Activated naive CD8-positive, alpha-beta T cell treated with anti-CD3 and anti-CD28 coated beads, Interleukin-2, amount 50 U/mL, for 24 hours (primary cell): Measurements from ENCODE around the gene TBC1D9.

Experiments
- ATAC-seq: fragments of 150-1000 bp; cut with Tn5 transposase; one replicate; pipeline ENCODE4 v1.10.0; 2021
- DNase-seq: peaks from one replicate; pipeline ENCODE4 v3.0.0; 2021
- H3K27ac Mint-ChIP-seq: one replicate; pipeline ENCODE4 v1.8.0; 2021; ENCODE audit warnings: mild to moderate bottlenecking, mixed read lengths
- H3K27me3 Mint-ChIP-seq: one replicate; pipeline ENCODE4 v1.8.0; 2021; ENCODE audit warnings: mixed read lengths
- H3K36me3 Mint-ChIP-seq: one replicate; pipeline ENCODE4 v1.8.0; 2021; ENCODE audit warnings: low read depth, mixed read lengths
- H3K4me1 Mint-ChIP-seq: one replicate; pipeline ENCODE4 v1.8.0; 2021; ENCODE audit warnings: mixed read lengths
- H3K4me3 Mint-ChIP-seq: one replicate; pipeline ENCODE4 v1.8.0; 2021; ENCODE audit warnings: mild to moderate bottlenecking, moderate library complexity, mixed read lengths
- H3K9me3 Mint-ChIP-seq: one replicate; pipeline ENCODE4 v1.8.0; 2021; ENCODE audit warnings: mixed read lengths

TBC1D9 gene

GRCh38 chr4:140645614-140646412 is 110.4 kb downstream of the TBC1D9 start:
- no peak for ATAC-seq
- no peaks in the 10 kb centered on the region for H3K27me3 Mint-ChIP-seq
- DNase-seq: no peak
- H3K9me3 Mint-ChIP-seq: no peaks in the 10 kb centered on the region
- H3K4me3 Mint-ChIP-seq: no peak overlapping the region
- no peaks in the 10 kb centered on the region for H3K4me1 Mint-ChIP-seq
- H3K36me3 Mint-ChIP-seq: no peaks in the 10 kb centered on the region
- H3K27ac Mint-ChIP-seq: no peak overlapping the region

GRCh38 chr4:140645196-140645595 is 111.0 kb downstream of the TBC1D9 start:
- Mint-ChIP-seq H3K27me3 (no peaks in the 10 kb centered on the region), H3K27ac (no peak overlapping the region), H3K4me1 (no peaks in the 10 kb centered on the region), H3K9me3 (no peaks in the 10 kb centered on the region), H3K4me3 (no peak overlapping the region), H3K36me3 (no peaks in the 10 kb centered on the region)
- no peak for DNase-seq
- ATAC-seq: no peak

GRCh38 chr4:140644470-140645185 is 111.6 kb downstream of the TBC1D9 start:
- no peak overlapping the region for H3K4me3 Mint-ChIP-seq
- no peaks in the 10 kb centered on the region for H3K9me3 Mint-ChIP-seq
- ATAC-seq (no peak), DNase-seq (no peak)
- H3K27me3 Mint-ChIP-seq: no peaks in the 10 kb centered on the region
- H3K4me1 Mint-ChIP-seq: no peaks in the 10 kb centered on the region
- no peaks in the 10 kb centered on the region for H3K36me3 Mint-ChIP-seq
- H3K27ac Mint-ChIP-seq: no peak overlapping the region

DNA sequence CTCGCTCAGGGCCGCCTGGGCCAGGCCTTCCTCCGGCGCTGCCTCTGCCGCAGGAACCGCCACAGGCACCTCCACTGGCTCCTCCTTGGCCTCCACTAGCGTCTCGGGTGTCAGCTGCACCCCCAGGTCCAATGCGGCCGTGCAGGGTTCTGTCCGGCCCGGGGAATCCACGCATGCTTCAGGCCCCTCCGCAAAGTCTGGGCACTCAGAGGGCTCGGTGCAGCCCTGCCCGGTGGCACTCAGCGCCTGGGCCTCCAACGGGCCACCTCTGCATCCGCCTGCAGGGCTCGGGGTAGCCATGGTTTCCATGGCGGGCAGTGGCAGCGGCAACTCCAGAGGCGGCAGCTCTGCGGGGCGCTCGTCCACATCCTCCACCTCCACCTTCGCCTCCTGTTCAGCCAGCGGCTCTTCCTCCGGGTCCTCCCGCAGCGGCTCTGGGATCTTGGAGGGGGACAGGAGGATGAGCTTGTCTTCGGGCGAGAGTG is 112.6 kb downstream of the TBC1D9 start:
- no peak overlapping the region for H3K27ac Mint-ChIP-seq
- no peak for ATAC-seq
- no peak overlapping the region for H3K4me3 Mint-ChIP-seq

GRCh38 chr4:140642674-140643437 is 113.3 kb downstream of the TBC1D9 start:
- Mint-ChIP-seq H3K4me1 (no peaks in the 10 kb centered on the region), H3K27me3 (no peaks in the 10 kb centered on the region), H3K27ac (no peak overlapping the region), H3K36me3 (no peaks in the 10 kb centered on the region), H3K9me3 (no peaks in the 10 kb centered on the region), H3K4me3 (no peak overlapping the region)
- DNase-seq (no peak), ATAC-seq (no peak)

More for the DNA sequence above, 112.6 kb downstream of the TBC1D9 start:
- Mint-ChIP-seq H3K9me3 (no peaks in the 10 kb centered on the region), H3K4me1 (no peaks in the 10 kb centered on the region), H3K36me3 (no peaks in the 10 kb centered on the region), H3K27me3 (no peaks in the 10 kb centered on the region)
- DNase-seq: no peak

GRCh38 chr4:140641789-140642439 is 114.3 kb downstream of the TBC1D9 start:
- DNase-seq (no peak), ATAC-seq (no peak)
- Mint-ChIP-seq H3K36me3 (no peaks in the 10 kb centered on the region), H3K27me3 (peaks cover 3% of the 10 kb centered on the region), H3K4me1 (no peaks in the 10 kb centered on the region), H3K4me3 (no peak overlapping the region), H3K27ac (no peak overlapping the region), H3K9me3 (no peaks in the 10 kb centered on the region)

DNA sequence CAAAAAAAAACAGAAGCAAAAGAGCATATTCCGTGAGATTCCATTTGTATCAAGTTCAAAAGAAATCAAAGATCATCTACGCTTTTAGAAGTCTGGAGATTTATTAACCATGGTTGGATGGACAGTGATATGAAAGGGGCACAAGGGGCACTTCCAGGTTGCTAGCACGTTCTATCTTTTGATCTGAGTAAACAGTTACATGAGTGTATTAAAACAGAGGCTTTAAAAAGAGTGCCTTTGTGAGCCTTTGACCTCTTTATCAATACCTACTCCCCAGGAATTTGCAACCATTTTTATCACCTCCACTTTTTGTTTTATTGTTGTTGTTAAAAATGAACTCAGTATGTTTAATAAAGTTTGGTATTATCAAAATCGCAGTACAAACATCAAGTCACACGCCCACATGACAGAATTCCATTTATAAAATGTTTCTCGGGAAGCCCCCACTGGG is 115.1 kb downstream of the TBC1D9 start:
- H3K9me3 Mint-ChIP-seq: no peaks in the 10 kb centered on the region
- H3K4me1 Mint-ChIP-seq: no peaks in the 10 kb centered on the region
- ATAC-seq: no peak
- no peak for DNase-seq
- H3K27ac Mint-ChIP-seq: no peak overlapping the region
- no peak overlapping the region for H3K4me3 Mint-ChIP-seq
- H3K36me3 Mint-ChIP-seq: no peaks in the 10 kb centered on the region
- H3K27me3 Mint-ChIP-seq: peaks cover 3% of the 10 kb centered on the region

DNA sequence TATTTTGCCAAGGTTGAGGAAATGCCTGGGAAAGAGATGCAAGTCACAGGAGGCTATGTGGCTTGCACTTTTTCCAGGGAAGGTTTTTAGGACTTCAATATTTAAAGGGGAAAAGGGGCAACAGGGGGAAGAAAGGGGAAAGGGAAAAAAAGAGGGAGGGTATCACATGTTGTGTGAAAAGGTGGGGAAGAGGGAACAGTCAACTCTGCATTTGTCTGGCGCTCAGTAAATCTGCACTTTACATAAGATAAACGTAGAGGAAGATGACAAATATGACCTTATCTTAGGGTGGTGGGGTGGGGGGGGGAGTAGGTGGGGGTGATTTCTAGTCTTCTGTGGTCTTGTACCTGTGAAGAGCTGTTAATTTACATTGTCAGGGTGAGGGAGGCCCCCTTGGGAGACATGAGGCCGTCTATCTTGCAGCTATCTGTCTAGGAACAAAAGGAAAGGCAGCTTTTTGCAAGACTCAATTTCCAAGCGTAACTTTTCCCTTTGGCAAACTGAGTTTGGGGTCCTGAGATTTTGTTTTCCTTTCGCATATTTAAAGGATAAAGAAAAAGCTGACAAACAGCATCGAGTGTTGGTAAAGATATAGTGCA is 115.9 kb downstream of the TBC1D9 start:
- peaks cover 5% of the 10 kb centered on the region for H3K27me3 Mint-ChIP-seq

DNA sequence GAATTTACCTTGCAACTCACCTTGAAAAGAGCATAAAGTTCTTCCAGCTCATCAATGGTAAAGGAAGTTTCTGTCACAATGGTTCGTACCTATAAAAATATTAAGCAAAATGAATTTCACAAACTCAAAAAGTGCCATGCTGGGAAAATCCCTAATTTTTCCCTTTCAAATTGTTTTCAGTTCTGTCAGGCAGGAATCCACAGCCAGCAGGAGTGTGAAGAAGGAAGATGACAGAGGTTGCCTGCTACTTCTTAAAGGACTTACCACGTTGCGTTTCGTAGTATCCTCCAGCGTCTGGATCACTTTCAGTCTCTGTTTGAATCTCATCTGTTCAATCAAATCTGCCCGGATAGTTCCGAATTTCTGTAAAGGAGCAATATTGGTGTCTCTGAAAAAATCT is 117.1 kb downstream of the TBC1D9 start:
- Mint-ChIP-seq H3K4me1 (no peaks in the 10 kb centered on the region), H3K27ac (no peak overlapping the region), H3K4me3 (no peak overlapping the region), H3K27me3 (peaks cover 5% of the 10 kb centered on the region), H3K36me3 (no peaks in the 10 kb centered on the region), H3K9me3 (no peaks in the 10 kb centered on the region)
- ATAC-seq (no peak), DNase-seq (no peak)

More for the DNA sequence above, 115.9 kb downstream of the TBC1D9 start:
- no peaks in the 10 kb centered on the region for H3K4me1 Mint-ChIP-seq
- DNase-seq (no peak), ATAC-seq (no peak)
- no peak overlapping the region for H3K4me3 Mint-ChIP-seq
- no peak overlapping the region for H3K27ac Mint-ChIP-seq
- no peaks in the 10 kb centered on the region for H3K36me3 Mint-ChIP-seq
- H3K9me3 Mint-ChIP-seq: no peaks in the 10 kb centered on the region

DNA sequence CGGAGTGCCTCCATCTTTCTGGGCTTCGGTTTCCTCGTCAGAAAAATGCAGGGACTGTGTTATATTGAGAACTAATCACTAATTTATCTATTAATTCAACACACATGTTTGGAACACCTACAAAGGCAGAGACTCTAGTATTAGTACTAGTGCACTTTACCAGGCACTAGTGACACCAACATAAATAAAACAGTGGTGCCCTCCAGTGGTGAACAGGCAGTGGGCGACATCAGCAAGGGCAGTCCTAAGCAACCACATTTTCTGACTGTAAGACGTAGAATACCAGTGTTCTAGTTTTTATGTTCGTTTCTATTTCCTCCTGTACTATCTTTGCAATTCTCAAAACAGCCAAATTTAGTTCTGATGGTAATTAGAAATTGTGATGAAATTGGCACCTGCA is 118.3 kb downstream of the TBC1D9 start:
- DNase-seq (peak; percentile 13), ATAC-seq (peak; percentile 86)
- H3K36me3 Mint-ChIP-seq: no peaks in the 10 kb centered on the region
- H3K4me1 Mint-ChIP-seq: no peaks in the 10 kb centered on the region
- no peaks in the 10 kb centered on the region for H3K9me3 Mint-ChIP-seq
- no peak overlapping the region for H3K4me3 Mint-ChIP-seq
- H3K27ac Mint-ChIP-seq: no peak overlapping the region
- H3K27me3 Mint-ChIP-seq: peaks cover 5% of the 10 kb centered on the region

- Mint-ChIP-seq H3K27me3 (peaks cover 5% of the 10 kb centered on the region), H3K4me3 (no peak overlapping the region)
Observed at GRCh38 chr4:140635606-140636005, 120.6 kb downstream of the TBC1D9 start.

GRCh38 chr4:140633951-140634350 is 122.2 kb downstream of the TBC1D9 start:
- ATAC-seq (no peak), DNase-seq (no peak)
- no peak overlapping the region for H3K27ac Mint-ChIP-seq
- peaks cover 5% of the 10 kb centered on the region for H3K27me3 Mint-ChIP-seq
- no peaks in the 10 kb centered on the region for H3K4me1 Mint-ChIP-seq
- H3K4me3 Mint-ChIP-seq: no peak overlapping the region
- no peaks in the 10 kb centered on the region for H3K9me3 Mint-ChIP-seq
- H3K36me3 Mint-ChIP-seq: no peaks in the 10 kb centered on the region

More at GRCh38 chr4:140635606-140636005, 120.6 kb downstream of the TBC1D9 start:
- no peaks in the 10 kb centered on the region for H3K9me3 Mint-ChIP-seq
- no peaks in the 10 kb centered on the region for H3K36me3 Mint-ChIP-seq
- no peaks in the 10 kb centered on the region for H3K4me1 Mint-ChIP-seq
- DNase-seq (no peak), ATAC-seq (no peak)
- no peak overlapping the region for H3K27ac Mint-ChIP-seq

GRCh38 chr4:140633124-140633523 is 123.1 kb downstream of the TBC1D9 start:
- ATAC-seq: no peak
- Mint-ChIP-seq H3K27ac (no peak overlapping the region), H3K4me1 (no peaks in the 10 kb centered on the region), H3K4me3 (no peak overlapping the region), H3K9me3 (no peaks in the 10 kb centered on the region), H3K27me3 (peaks cover 5% of the 10 kb centered on the region), H3K36me3 (no peaks in the 10 kb centered on the region)
- DNase-seq: no peak

- ATAC-seq (no peak), DNase-seq (no peak)
- no peak overlapping the region for H3K27ac Mint-ChIP-seq
- no peaks in the 10 kb centered on the region for H3K36me3 Mint-ChIP-seq
- no peaks in the 10 kb centered on the region for H3K27me3 Mint-ChIP-seq
- H3K9me3 Mint-ChIP-seq: no peaks in the 10 kb centered on the region
- H3K4me1 Mint-ChIP-seq: no peaks in the 10 kb centered on the region
- no peak overlapping the region for H3K4me3 Mint-ChIP-seq
Observed at GRCh38 chr4:140630246-140630645, 125.9 kb downstream of the TBC1D9 start.
